ENCODE results near the gene KANSL1. TPM values are rescaled to one million over a fixed set of nuclear protein-coding genes. Genes with fewer than 3 reads are reported as not detected.

Gene KANSL1
- total and polyA plus RNA-seq, 9 of the 15 experiments (the other 6 are each of a cell fraction or from before 2014, with no cell fraction given): 3.6 to 55.4 (median 31.8) TPM

- Histone ChIP-seq H4K20me1 (replicated peaks; ENCODE audit: control insufficient read depth, insufficient read depth, low read length) (peaks cover 58% of the 10 kb centered on the region), H3K9me1 (ENCODE audit: control insufficient read depth, insufficient read depth, low read length) (peaks cover 10% of the 10 kb centered on the region), H2AFZ (ENCODE audit: low read depth, low read length) (no peak overlapping the region), H3K4me2 (ENCODE audit: insufficient read depth, low read length) (no peak overlapping the region), H3K4me3 (no peak overlapping the region), H3K36me3 (ENCODE audit: control insufficient read depth, insufficient read depth, low read length) (peaks cover 16% of the 10 kb centered on the region), H3K27ac (ENCODE audit: extremely low read depth, low read depth, low read length) (no peak overlapping the region), H3K4me1 (replicated peaks in 1 of 2; ENCODE audit: control insufficient read depth in 2 of 2, insufficient read depth in 2 of 2, low read length in 2 of 2) (peaks cover 2 to 19% of the 10 kb centered on the region in 2 experiments; a peak in 3 of 5 replicates), H3K27me3 (ENCODE audit: control insufficient read depth in 2 of 2, insufficient read depth in 2 of 2, low read length in 2 of 2) (no peaks in the 10 kb centered on the region), H3K9ac (ENCODE audit: insufficient read depth in 1 of 2, low read depth in 2 of 2, low read length in 2 of 2) (no peak overlapping the region), H3K9me3 (replicated peaks; ENCODE audit: control insufficient read depth, insufficient read depth, low read depth, low read length) (no peaks in the 10 kb centered on the region), H3K79me2 (ENCODE audit: control insufficient read depth, insufficient read depth, low read length) (peaks cover 97% of the 10 kb centered on the region)
- intact Hi-C loops (cut with micrococcal nuclease) (no loop called here), in situ Hi-C loops (cut with MboI) (loop anchor here (10.0 kb wide), 1 partner anchor 553 kb away; no protein-coding TSS in a partner anchor)
- WGBS (ENCODE audit: insufficient coverage, low coverage, missing lambda C conversion rate): 89% methylated on average over 2 of the region's 2 CpGs
- ChIA-PET CTCF (ENCODE audit: low intra/inter-chr PET ratio) (no interaction called here), POLR2A (interaction anchor here (1.8 to 3.4 kb wide), 4 partner anchors 10 to 59 kb away, joined by 7 to 27 read pairs (median 10); no protein-coding TSS in a partner anchor)
- DNase-seq (ENCODE audit: extremely low read depth in 1 of 4, low spot score in 3 of 4): no peak
- TF ChIP-seq RBM25 (IDR thresholded peaks at IDR 0.05; ENCODE audit: low read depth, low read length, severe bottlenecking) (peak; percentile 15), RBFOX2 (IDR thresholded peaks at IDR 0.05; ENCODE audit: low read depth, low read length) (no peak), IRF1 (CRISPR knock-in tag; IDR thresholded peaks at IDR 0.05; ENCODE audit: borderline replicate concordance) (no peak), TEAD1 (CRISPR knock-in tag; IDR thresholded peaks at IDR 0.05) (no peak), ZNF253 (CRISPR knock-in tag; conservative IDR thresholded peaks at IDR 0.05) (no peak), ZNF121 (CRISPR knock-in tag; conservative IDR thresholded peaks at IDR 0.05) (peak; percentile 72), SREBF1 (IDR thresholded peaks at IDR 0.05; ENCODE audit: borderline replicate concordance, low read depth, low read length) (no peak)
- FAIRE-seq: no peak
- no TSS peak for BruUV-seq (replicated peaks)
- ATAC-seq: no peak
These were observed 65.7 kb downstream of the KANSL1 start for GRCh38 chr17:46127524-46127923.

All from K562 (cell line).